8988T (cell line): ENCODE measurements around the gene VPS35L.

Experiments used
- DNase-seq: peaks from one replicate; pipeline ENCODE4 v3.0.0; 2011

VPS35L gene

GRCh38 chr16:19555186-19555937, at the start of gene VPS35L:
Gene VPS35L (plus strand): TSS chr16:19555703. CDS start chr16:19555730, 27 bp downstream.
- DNase-seq, result peak; percentile 72

GRCh38 chr16:19506965-19507364, 48.5 kb upstream of the VPS35L start:
- DNase-seq, result no peak

- DNase-seq, result no peak
Measured at GRCh38 chr16:19507867-19508266, 47.6 kb upstream of the VPS35L start.

GRCh38 chr16:19512297-19512696, 43.2 kb upstream of the VPS35L start:
- no peak for DNase-seq

GRCh38 chr16:19513377-19514053, 42.0 kb upstream of the VPS35L start:
- DNase-seq, result no peak

- no peak for DNase-seq
Measured at GRCh38 chr16:19515757-19516156, 39.7 kb upstream of the VPS35L start.

- DNase-seq, result no peak
Measured at GRCh38 chr16:19517424-19518089, 37.9 kb upstream of the VPS35L start.

GRCh38 chr16:19518388-19518787, 37.1 kb upstream of the VPS35L start:
- DNase-seq, result no peak

- DNase-seq, result no peak
Measured at GRCh38 chr16:19520861-19521331, 34.6 kb upstream of the VPS35L start.

- peak; percentile 66 for DNase-seq
Measured at GRCh38 chr16:19521471-19522396, 33.8 kb upstream of the VPS35L start, which contains the start of gene GDE1. Gene GDE1 (minus strand): TSS chr16:19522098. CDS start chr16:19521964, 134 bp downstream.

- no peak for DNase-seq
Measured at GRCh38 chr16:19522397-19522732, 33.1 kb upstream of the VPS35L start.

- no peak for DNase-seq
Measured at GRCh38 chr16:19522760-19523159, 32.7 kb upstream of the VPS35L start.

- no peak for DNase-seq
Measured at GRCh38 chr16:19523184-19523558, 32.3 kb upstream of the VPS35L start.

GRCh38 chr16:19523559-19524355, 31.7 kb upstream of the VPS35L start, which contains the start of gene CCP110:
Gene CCP110 (plus strand): TSS chr16:19523942. CDS start chr16:19527882, 3,940 bp downstream.
- peak; percentile 56 for DNase-seq

- no peak for DNase-seq
Measured at GRCh38 chr16:19524356-19524615, 31.2 kb upstream of the VPS35L start.

GRCh38 chr16:19524616-19525384, 30.7 kb upstream of the VPS35L start:
- no peak for DNase-seq

- no peak for DNase-seq
Measured at GRCh38 chr16:19525385-19525723, 30.1 kb upstream of the VPS35L start.

- no peak for DNase-seq
Measured at GRCh38 chr16:19527161-19527560, 28.3 kb upstream of the VPS35L start.

GRCh38 chr16:19528666-19529065, 26.8 kb upstream of the VPS35L start:
- DNase-seq, result no peak

GRCh38 chr16:19532601-19533000, 22.9 kb upstream of the VPS35L start:
- DNase-seq, result no peak

GRCh38 chr16:19540241-19540970, 15.1 kb upstream of the VPS35L start:
- no peak for DNase-seq
